ENCODE data around the gene DYNC1I1.

DNA sequence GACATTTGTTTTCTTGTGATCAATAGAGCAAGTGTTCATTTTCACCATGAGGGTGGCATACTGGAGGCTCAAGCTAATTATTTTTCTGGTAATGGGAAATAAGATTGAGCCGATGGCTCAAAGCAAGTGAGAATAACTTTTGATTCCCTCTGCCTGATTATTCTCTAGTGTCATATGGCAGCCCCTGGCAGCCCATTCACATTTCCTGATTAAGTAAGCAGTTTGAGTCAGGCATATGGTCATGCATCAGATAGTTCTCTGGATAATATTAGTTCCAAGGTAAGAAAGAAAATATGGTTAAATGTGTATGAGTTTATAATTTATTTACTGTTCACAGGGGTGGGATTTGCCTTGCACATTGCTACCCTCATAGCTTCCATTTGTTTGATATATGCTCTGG is 109.2 kb downstream of the DYNC1I1 start:
- TF ChIP-seq, protein P1, sequence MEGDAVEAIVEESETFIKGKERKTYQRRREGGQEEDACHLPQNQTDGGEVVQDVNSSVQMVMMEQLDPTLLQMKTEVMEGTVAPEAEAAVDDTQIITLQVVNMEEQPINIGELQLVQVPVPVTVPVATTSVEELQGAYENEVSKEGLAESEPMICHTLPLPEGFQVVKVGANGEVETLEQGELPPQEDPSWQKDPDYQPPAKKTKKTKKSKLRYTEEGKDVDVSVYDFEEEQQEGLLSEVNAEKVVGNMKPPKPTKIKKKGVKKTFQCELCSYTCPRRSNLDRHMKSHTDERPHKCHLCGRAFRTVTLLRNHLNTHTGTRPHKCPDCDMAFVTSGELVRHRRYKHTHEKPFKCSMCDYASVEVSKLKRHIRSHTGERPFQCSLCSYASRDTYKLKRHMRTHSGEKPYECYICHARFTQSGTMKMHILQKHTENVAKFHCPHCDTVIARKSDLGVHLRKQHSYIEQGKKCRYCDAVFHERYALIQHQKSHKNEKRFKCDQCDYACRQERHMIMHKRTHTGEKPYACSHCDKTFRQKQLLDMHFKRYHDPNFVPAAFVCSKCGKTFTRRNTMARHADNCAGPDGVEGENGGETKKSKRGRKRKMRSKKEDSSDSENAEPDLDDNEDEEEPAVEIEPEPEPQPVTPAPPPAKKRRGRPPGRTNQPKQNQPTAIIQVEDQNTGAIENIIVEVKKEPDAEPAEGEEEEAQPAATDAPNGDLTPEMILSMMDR (CRISPR knock-in tag; IDR thresholded peaks at IDR 0.05), result no peak
- no peak for TF ChIP-seq RAD21 (CRISPR knock-in tag; IDR thresholded peaks at IDR 0.05)
- no peak for TF ChIP-seq IKZF1 (IDR thresholded peaks at IDR 0.05)
- no peak for TF ChIP-seq JUN (CRISPR knock-in tag; IDR thresholded peaks at IDR 0.05)
- TF ChIP-seq ZNF432 (CRISPR knock-in tag; IDR thresholded peaks at IDR 0.05; ENCODE audit: borderline replicate concordance), result no peak
- no peak for TF ChIP-seq ZFP41 (CRISPR knock-in tag; IDR thresholded peaks at IDR 0.05; ENCODE audit: borderline replicate concordance)

Measured in HepG2 (cell line).